GM23338 (cell line): ENCODE data around the gene MSTO1. TPM values are rescaled to one million over a fixed set of nuclear protein-coding genes. Genes with fewer than 3 reads are reported as not detected.
"Not testable (repeated sequence)": the region's sequence is repeated elsewhere in the genome, so short reads cannot be mapped to it uniquely, and the experiment has no call there.

Experiments used
- ATAC-seq: fragments of 200-7000 bp; cut with Tn5 transposase; 3 replicates; pipeline ENCODE4 v1.9.1; 2020
- DNase-seq: peaks from one replicate; pipeline ENCODE4 v3.0.0-alpha.2; 2015; ENCODE audit warnings: low spot score
- H2AFZ ChIP-seq: fragments of 200-600 bp; sonication (generic); 2 replicates; pipeline ENCODE4 v1.8.0; 2016; ENCODE audit warnings: antibody characterized with exemption, mild to moderate bottlenecking, moderate library complexity
- H3F3A ChIP-seq: fragments of 200-600 bp; sonication (generic); replicated peaks from 2 replicates; pipeline ENCODE4 v1.8.0; 2017; ENCODE audit warnings: antibody characterized with exemption, mixed run types, low read depth
- H3K27ac ChIP-seq: fragments of 200-600 bp; sonication (generic); 2 replicates; pipeline ENCODE4 v1.6.1; 2016; ENCODE audit warnings: low read depth
- H3K27me3 ChIP-seq: fragments of 200-600 bp; sonication (generic); 2 replicates; pipeline ENCODE4 v1.8.0; 2016; ENCODE audit warnings: mild to moderate bottlenecking, mixed run types, moderate library complexity; ENCODE audit not compliant: insufficient read depth
- H3K36me3 ChIP-seq: fragments of 200-600 bp; sonication (generic); 2 replicates; pipeline ENCODE4 v1.8.0; 2016; ENCODE audit warnings: mild to moderate bottlenecking; ENCODE audit not compliant: insufficient read depth
- H3K4me1 ChIP-seq: fragments of 200-600 bp; sonication (generic); 2 replicates; pipeline ENCODE4 v1.8.0; 2016; ENCODE audit warnings: mild to moderate bottlenecking, moderate library complexity; ENCODE audit not compliant: insufficient read depth
- H3K4me2 ChIP-seq: fragments of 200-600 bp; sonication (generic); 2 replicates; pipeline ENCODE4 v1.7.1; 2017; ENCODE audit warnings: mixed run types
- H3K4me3 ChIP-seq: fragments of 200-600 bp; sonication (generic); 2 replicates; pipeline ENCODE4 v1.6.1; 2016; ENCODE audit warnings: mixed run types
- H3K79me2 ChIP-seq: fragments of 200-600 bp; sonication (generic); replicated peaks from 2 replicates; pipeline ENCODE4 v1.8.0; 2017; ENCODE audit warnings: mild to moderate bottlenecking; ENCODE audit not compliant: insufficient read depth
- H3K9me2 ChIP-seq: fragments of 200-600 bp; sonication (generic); 2 replicates; pipeline ENCODE4 v1.8.0; 2017; ENCODE audit not compliant: insufficient read depth
- H4K20me1 ChIP-seq: fragments of 200-600 bp; sonication (generic); replicated peaks from 2 replicates; pipeline ENCODE4 v1.8.0; 2017; ENCODE audit warnings: mild to moderate bottlenecking; ENCODE audit not compliant: insufficient read depth
- H3K27ac Mint-ChIP-seq: 2 replicates; pipeline ENCODE4 v1.8.0; 2020; ENCODE audit warnings: inconsistent platforms, mild to moderate bottlenecking, moderate library complexity, mixed read lengths
- H3K27me3 Mint-ChIP-seq: 3 replicates; pipeline ENCODE4 v1.8.0; 2022; ENCODE audit warnings: low read depth, mild to moderate bottlenecking, moderate library complexity, mixed read lengths, inconsistent platforms; ENCODE audit not compliant: insufficient read depth, poor library complexity
- H3K36me3 Mint-ChIP-seq: 3 replicates; pipeline ENCODE4 v1.8.0; 2021; ENCODE audit warnings: low read depth, mild to moderate bottlenecking, inconsistent platforms, moderate library complexity, mixed read lengths
- H3K4me1 Mint-ChIP-seq: 3 replicates; pipeline ENCODE4 v1.8.0; 2020; ENCODE audit warnings: mild to moderate bottlenecking, inconsistent platforms, mixed read lengths
- H3K4me3 Mint-ChIP-seq: 3 replicates; pipeline ENCODE4 v1.8.0; 2021; ENCODE audit warnings: moderate library complexity, mild to moderate bottlenecking, inconsistent platforms, mixed read lengths
- H3K9me3 Mint-ChIP-seq: 3 replicates; pipeline ENCODE4 v1.8.0; 2020; ENCODE audit warnings: moderate library complexity, mild to moderate bottlenecking, inconsistent platforms, mixed read lengths
- EZH2 ChIP-seq: fragments of 200-600 bp; sonication (generic); IDR thresholded peaks from one replicate; pipeline ENCODE4 v1.8.0; 2017; ENCODE audit warnings: antibody characterized with exemption, mild to moderate bottlenecking, low read depth; ENCODE audit not compliant: unreplicated experiment
- EZH2phosphoT487 ChIP-seq: fragments of 200-600 bp; sonication (generic); IDR thresholded peaks from one replicate; pipeline ENCODE4 v1.8.1; 2018; ENCODE audit warnings: antibody characterized with exemption; ENCODE audit not compliant: unreplicated experiment
- JUNB ChIP-seq: IDR thresholded peaks from one replicate; pipeline ENCODE4 v1.6.1; 2016; ENCODE audit warnings: antibody characterized with exemption; ENCODE audit not compliant: unreplicated experiment
- POLR2AphosphoS5 ChIP-seq: IDR thresholded peaks from 2 replicates; pipeline ENCODE4 v1.6.1; 2016; ENCODE audit warnings: antibody characterized with exemption, low read depth
- STAT1 ChIP-seq: IDR thresholded peaks from one replicate; pipeline ENCODE4 v1.6.1; 2016; ENCODE audit warnings: antibody characterized with exemption; ENCODE audit not compliant: unreplicated experiment
- ZNF331 ChIP-seq: fragments of 250-450 bp; sonication (Bioruptor Pico); IDR thresholded peaks from 2 replicates; pipeline ENCODE4 v1.5.0; 2020; ENCODE audit warnings: low read depth, mild to moderate bottlenecking, moderate library complexity
- polyA plus RNA-seq: library from polyadenylated mRNA; unstranded; fragments of >200 nt; fragmentation: Nextera tagmentation; extraction: Ambion mirVana; gene quantifications from 2 replicates; pipeline ENCODE4 v1.2.1, GENCODE V29; 2016
- total RNA-seq: library from RNA; depleted of rRNA; stranded (reverse); fragments of >200 nt; shearing (Covaris generic); gene quantifications from 2 replicates; pipeline ENCODE4 v1.2.3, GENCODE V29; 2014
- TF ChIP-seq, protein P1 (sequence below), 2 experiments: fragments of 200-600 bp in 1 of 2; sonication (generic) in 1 of 2; conservative IDR thresholded peaks; 2 replicates each; pipeline versions ENCODE4 v1.5.1 to v1.6.1; 2016 to 2017; ENCODE audit warnings: antibody characterized with exemption in 2 of 2, low read depth in 2 of 2, mild to moderate bottlenecking in 2 of 2, moderate library complexity in 1 of 2
- TF ChIP-seq, protein P2 (sequence below): IDR thresholded peaks from 2 replicates; pipeline ENCODE4 v1.6.1; 2016; ENCODE audit warnings: antibody characterized with exemption
- TF ChIP-seq, protein P3 (sequence below): IDR thresholded peaks from one replicate; pipeline ENCODE4 v1.6.1; 2018; ENCODE audit warnings: antibody characterized with exemption; ENCODE audit not compliant: unreplicated experiment

Gene MSTO1
- total and polyA plus RNA-seq, 2 experiments from 2014 or later = 35.4 to 43.5 TPM

DNA sequence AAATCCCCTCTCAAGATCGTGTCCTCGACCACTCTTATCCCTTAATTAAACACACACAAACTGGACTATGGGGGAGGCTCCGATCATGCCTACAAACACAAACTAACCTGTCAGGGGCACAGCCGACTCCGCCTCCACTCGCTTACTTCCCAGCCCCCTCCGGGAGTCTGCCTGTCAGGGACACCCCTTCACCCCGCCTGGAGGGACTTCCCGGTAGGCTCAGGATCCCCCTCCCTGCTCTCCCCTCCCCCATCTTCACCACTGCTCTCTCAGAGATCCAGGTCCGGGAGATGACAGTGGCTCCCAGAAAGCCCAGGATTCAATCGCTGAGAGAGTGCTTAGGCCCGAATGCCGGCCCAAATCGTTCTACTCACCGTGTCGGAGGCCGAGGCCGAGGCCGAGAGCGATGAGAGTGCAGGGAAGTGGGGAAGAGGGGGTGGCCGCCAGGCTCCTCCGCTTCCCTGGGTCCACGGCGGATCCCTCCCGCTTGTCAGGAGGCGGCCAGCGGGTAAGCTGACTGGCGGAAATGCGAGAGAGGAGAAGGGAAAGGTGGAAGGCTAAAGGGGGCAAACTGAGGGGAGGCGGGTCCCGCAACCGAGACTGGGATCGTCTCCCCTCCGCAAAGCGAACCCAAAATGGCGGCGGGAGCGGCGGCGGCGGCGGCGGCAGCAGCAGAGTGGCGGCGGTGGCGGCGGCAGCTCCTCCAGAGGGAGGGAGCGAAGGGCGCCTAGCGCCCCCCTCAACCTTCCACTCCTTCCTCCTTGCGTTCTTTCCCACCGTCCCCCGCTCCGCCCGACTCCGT, 48.0 kb upstream of the MSTO1 start:
- peak overlapping the region; percentile 62 for H3K4me3 ChIP-seq
- H3K4me3 Mint-ChIP-seq = peak overlapping the region; percentile 99
- peak overlapping the region; percentile 96 for H3K27ac Mint-ChIP-seq
- H3F3A ChIP-seq, H3K9me3 Mint-ChIP-seq, H3K36me3 ChIP-seq, H3K27me3 Mint-ChIP-seq, H3K4me1 ChIP-seq, H2AFZ ChIP-seq, H3K27me3 ChIP-seq, H3K9me2 ChIP-seq: not testable (repeated sequence)
- H3K27ac ChIP-seq = peak overlapping the region; percentile 98
- DNase-seq (peak; percentile 66), ATAC-seq (peak; percentile 44)
- peaks cover 79% of the 10 kb centered on the region for H3K79me2 ChIP-seq
- peak overlapping the region; percentile 77 for H3K4me2 ChIP-seq
- H3K4me1 Mint-ChIP-seq = peaks cover 15% of the 10 kb centered on the region
- H4K20me1 ChIP-seq = peaks cover 18% of the 10 kb centered on the region
- H3K36me3 Mint-ChIP-seq = peaks cover 21% of the 10 kb centered on the region

DNA sequence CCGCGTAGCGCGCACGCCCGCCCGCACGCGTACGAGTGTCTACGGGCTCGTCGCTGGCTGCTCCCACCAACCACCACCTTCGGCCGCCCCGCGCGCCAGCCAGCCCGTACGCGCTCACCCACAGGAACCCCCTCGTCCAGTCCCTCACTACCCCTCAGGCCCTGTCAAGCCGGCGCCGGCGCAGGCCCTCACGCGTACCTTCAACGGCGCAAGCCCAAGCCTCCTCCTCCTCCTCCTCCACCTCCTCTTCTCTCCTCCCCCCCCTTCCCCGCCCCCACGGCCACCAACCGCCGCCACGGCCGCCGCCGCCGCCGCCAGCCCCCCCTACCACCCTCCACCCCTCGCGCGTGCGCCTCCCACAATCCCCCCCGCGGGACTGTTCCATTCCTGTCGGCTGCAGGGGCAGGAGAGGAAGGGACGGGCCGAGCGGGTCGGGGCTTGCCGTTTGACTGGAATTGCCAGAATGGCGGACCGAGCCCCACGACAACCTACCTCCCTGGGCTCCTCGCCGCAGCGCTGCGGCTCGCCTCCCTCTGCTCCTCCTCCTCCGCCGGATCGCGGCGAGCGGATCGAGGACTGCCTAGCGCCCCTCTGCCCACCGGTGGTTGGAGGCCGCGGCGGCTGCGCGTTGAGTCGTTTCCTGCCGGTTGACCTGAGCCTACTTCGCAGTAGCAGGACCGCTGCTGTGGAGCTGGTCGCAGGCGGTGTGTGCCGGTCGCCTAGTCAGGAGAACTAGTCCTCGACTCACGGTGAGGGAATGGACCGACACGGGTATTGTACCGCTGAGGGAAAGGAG, 47.2 kb upstream of the MSTO1 start, which contains the start of gene ASH1L:
Gene ASH1L, minus strand, starts transcription at position 223 of the 796 bp plus-strand sequence. CDS start 41,284 bp downstream, outside the sequence.
- Mint-ChIP-seq H3K27ac (peak within 1 kb of the TSS; percentile 99), H3K27me3 (peaks cover 3% of the 10 kb centered on the region), H3K4me3 (peak within 1 kb of the TSS; percentile 99), H3K36me3 (peaks cover 19% of the 10 kb centered on the region), H3K4me1 (peaks cover 15% of the 10 kb centered on the region), H3K9me3 (no peaks in the 10 kb centered on the region)
- Histone ChIP-seq H2AFZ (peak within 1 kb of the TSS; percentile 93), H3K27me3 (no peaks in the 10 kb centered on the region), H3K36me3 (no peaks in the 10 kb centered on the region), H4K20me1 (peaks cover 14% of the 10 kb centered on the region), H3K27ac (peak within 1 kb of the TSS; percentile 99), H3K4me2 (peak within 1 kb of the TSS; percentile 77), H3F3A (0 out of 2 replicates have a peak, but pooled peaks cover 6% of the 10 kb centered on the region), H3K4me3 (peak within 1 kb of the TSS; percentile 62), H3K4me1 (0 out of 2 replicates have a peak, but pooled peaks cover 3% of the 10 kb centered on the region), H3K9me2 (no peaks in the 10 kb centered on the region), H3K79me2 (peaks cover 78% of the 10 kb centered on the region)
- TF ChIP-seq ZNF331 (no peak), EZH2phosphoT487 (no peak), EZH2 (no peak), STAT1 (no peak), POLR2AphosphoS5 (peak; percentile 91), JUNB (no peak)
- TF ChIP-seq, protein P1, sequence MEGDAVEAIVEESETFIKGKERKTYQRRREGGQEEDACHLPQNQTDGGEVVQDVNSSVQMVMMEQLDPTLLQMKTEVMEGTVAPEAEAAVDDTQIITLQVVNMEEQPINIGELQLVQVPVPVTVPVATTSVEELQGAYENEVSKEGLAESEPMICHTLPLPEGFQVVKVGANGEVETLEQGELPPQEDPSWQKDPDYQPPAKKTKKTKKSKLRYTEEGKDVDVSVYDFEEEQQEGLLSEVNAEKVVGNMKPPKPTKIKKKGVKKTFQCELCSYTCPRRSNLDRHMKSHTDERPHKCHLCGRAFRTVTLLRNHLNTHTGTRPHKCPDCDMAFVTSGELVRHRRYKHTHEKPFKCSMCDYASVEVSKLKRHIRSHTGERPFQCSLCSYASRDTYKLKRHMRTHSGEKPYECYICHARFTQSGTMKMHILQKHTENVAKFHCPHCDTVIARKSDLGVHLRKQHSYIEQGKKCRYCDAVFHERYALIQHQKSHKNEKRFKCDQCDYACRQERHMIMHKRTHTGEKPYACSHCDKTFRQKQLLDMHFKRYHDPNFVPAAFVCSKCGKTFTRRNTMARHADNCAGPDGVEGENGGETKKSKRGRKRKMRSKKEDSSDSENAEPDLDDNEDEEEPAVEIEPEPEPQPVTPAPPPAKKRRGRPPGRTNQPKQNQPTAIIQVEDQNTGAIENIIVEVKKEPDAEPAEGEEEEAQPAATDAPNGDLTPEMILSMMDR (conservative IDR thresholded peaks at IDR 0.05; ENCODE audit: low read depth in 2 of 2) = no peak
- TF ChIP-seq, protein P2, sequence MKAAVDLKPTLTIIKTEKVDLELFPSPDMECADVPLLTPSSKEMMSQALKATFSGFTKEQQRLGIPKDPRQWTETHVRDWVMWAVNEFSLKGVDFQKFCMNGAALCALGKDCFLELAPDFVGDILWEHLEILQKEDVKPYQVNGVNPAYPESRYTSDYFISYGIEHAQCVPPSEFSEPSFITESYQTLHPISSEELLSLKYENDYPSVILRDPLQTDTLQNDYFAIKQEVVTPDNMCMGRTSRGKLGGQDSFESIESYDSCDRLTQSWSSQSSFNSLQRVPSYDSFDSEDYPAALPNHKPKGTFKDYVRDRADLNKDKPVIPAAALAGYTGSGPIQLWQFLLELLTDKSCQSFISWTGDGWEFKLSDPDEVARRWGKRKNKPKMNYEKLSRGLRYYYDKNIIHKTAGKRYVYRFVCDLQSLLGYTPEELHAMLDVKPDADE = peak; percentile 70
- TF ChIP-seq, protein P3, sequence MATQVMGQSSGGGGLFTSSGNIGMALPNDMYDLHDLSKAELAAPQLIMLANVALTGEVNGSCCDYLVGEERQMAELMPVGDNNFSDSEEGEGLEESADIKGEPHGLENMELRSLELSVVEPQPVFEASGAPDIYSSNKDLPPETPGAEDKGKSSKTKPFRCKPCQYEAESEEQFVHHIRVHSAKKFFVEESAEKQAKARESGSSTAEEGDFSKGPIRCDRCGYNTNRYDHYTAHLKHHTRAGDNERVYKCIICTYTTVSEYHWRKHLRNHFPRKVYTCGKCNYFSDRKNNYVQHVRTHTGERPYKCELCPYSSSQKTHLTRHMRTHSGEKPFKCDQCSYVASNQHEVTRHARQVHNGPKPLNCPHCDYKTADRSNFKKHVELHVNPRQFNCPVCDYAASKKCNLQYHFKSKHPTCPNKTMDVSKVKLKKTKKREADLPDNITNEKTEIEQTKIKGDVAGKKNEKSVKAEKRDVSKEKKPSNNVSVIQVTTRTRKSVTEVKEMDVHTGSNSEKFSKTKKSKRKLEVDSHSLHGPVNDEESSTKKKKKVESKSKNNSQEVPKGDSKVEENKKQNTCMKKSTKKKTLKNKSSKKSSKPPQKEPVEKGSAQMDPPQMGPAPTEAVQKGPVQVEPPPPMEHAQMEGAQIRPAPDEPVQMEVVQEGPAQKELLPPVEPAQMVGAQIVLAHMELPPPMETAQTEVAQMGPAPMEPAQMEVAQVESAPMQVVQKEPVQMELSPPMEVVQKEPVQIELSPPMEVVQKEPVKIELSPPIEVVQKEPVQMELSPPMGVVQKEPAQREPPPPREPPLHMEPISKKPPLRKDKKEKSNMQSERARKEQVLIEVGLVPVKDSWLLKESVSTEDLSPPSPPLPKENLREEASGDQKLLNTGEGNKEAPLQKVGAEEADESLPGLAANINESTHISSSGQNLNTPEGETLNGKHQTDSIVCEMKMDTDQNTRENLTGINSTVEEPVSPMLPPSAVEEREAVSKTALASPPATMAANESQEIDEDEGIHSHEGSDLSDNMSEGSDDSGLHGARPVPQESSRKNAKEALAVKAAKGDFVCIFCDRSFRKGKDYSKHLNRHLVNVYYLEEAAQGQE = peak; percentile 6
- DNase-seq (peak; percentile 93), ATAC-seq (peak; percentile 85)

DNA sequence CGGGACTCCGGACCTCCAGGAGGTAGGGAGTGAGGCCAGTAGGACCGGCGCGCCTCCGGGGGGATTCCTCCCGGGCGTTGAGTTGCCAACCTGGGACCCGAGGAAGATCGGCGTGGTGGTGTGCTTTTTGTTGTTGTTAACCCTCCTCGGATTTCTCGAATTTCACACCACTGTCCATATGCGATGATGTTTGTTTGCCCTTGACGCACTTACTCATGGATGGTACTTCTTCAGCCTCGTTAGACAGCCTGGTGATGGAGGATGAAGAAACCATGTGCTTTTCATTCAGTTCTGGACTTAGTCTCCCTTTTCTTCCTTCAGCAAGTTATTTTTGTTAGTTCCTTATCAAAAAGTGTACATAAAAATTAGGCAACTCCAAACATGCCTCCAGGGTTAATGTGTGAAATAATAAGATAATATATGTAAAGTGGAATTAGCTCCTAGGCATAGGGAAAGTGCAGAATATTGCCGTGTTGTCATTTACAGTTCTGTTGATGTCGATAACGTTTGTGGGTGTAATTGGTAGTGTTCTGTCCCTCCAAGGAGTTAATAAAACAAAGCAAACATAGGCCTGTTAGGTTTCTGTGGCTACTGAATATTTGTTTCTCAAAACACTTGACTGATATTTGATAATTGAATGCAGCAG, 46.5 kb upstream of the MSTO1 start:
- not testable (repeated sequence) for ATAC-seq, DNase-seq
- H3K79me2 ChIP-seq = peaks cover 77% of the 10 kb centered on the region

More for the DNA sequence above, 46.5 kb upstream of the MSTO1 start:
- H3K27ac ChIP-seq = peak overlapping the region; percentile 99
- peaks cover 11% of the 10 kb centered on the region for H4K20me1 ChIP-seq
- Mint-ChIP-seq H3K36me3 (peaks cover 22% of the 10 kb centered on the region), H3K27ac (peak overlapping the region; percentile 99), H3K4me3 (peak overlapping the region; percentile 99), H3K4me1 (peaks cover 15% of the 10 kb centered on the region)
- not testable (repeated sequence) for H3K9me2 ChIP-seq, H3K27me3 Mint-ChIP-seq, H2AFZ ChIP-seq, H3K36me3 ChIP-seq, H3K4me1 ChIP-seq, H3F3A ChIP-seq, H3K27me3 ChIP-seq, H3K9me3 Mint-ChIP-seq
- peak overlapping the region; percentile 62 for H3K4me3 ChIP-seq
- H3K4me2 ChIP-seq = peak overlapping the region; percentile 77
